Measurements from ENCODE around the gene RIIAD1.

RIIAD1 gene

GRCh38 chr1:151777317-151777716, 56.0 kb downstream of the RIIAD1 start:
- no peak overlapping the region for H3K4me3 ChIP-seq (IDR thresholded peaks at IDR 0.05; ENCODE audit: insufficient read depth, low read depth, low read length)
- H2AFZ ChIP-seq (ENCODE audit: low read depth) = no peak overlapping the region
- H3K27me3 ChIP-seq (ENCODE audit: insufficient read depth, low read depth) = no peaks in the 10 kb centered on the region
- H3K36me3 ChIP-seq (ENCODE audit: insufficient read depth) = no peaks in the 10 kb centered on the region
- H3K27ac ChIP-seq = no peak overlapping the region
- peaks cover 9% of the 10 kb centered on the region for H3K4me1 ChIP-seq (ENCODE audit: low read depth, poor library complexity, severe bottlenecking)
- H4K20me1 ChIP-seq (ENCODE audit: insufficient read depth) = no peaks in the 10 kb centered on the region
- no peak overlapping the region for H3K9ac ChIP-seq
- no peak overlapping the region for H3K4me2 ChIP-seq
- no peak for TF ChIP-seq CTCF (conservative IDR thresholded peaks at IDR 0.05; ENCODE audit: low read depth, low read length)
- no peaks in the 10 kb centered on the region for H3K79me2 ChIP-seq (ENCODE audit: insufficient read depth, low read depth)
